ENCODE results near the gene HSPB1. TPM values are rescaled to one million over a fixed set of nuclear protein-coding genes. Genes with fewer than 3 reads are reported as not detected.

The HSPB1 gene
- polyA plus RNA-seq (2012; ENCODE audit: low read depth, missing spikeins), result 320 TPM

- FAIRE-seq (peak; percentile 67), DNase-seq (ENCODE audit: insufficient read length, low spot score) (peak; percentile 82)
- TF ChIP-seq POU2F2 (IDR thresholded peaks at IDR 0.05; ENCODE audit: low read depth, low read length) (no peak), SPI1 (IDR thresholded peaks at IDR 0.05; ENCODE audit: low read depth, low read length) (no peak), POLR2A (IDR thresholded peaks at IDR 0.05; ENCODE audit: low read depth, low read length) (peak; percentile 91), POLR2AphosphoS5 (IDR thresholded peaks at IDR 0.05; ENCODE audit: low read depth, low read length) (peak; percentile 89), PAX5 (IDR thresholded peaks at IDR 0.05; ENCODE audit: insufficient read depth, low read length, severe bottlenecking) (peak; percentile 89), TAF1 (IDR thresholded peaks at IDR 0.05; ENCODE audit: low read depth, low read length) (peak; percentile 68)
Observed at GRCh38 chr7:76302347-76303201, at the start of gene HSPB1. Gene HSPB1, plus strand, starts transcription at chr7:76302673. Its CDS starts 40 bp downstream, at chr7:76302713.

GRCh38 chr7:76254781-76255180, 47.7 kb upstream of the HSPB1 start:
- no peak for DNase-seq (ENCODE audit: insufficient read length, low spot score)
- no peak for FAIRE-seq
- TF ChIP-seq POU2F2 (IDR thresholded peaks at IDR 0.05; ENCODE audit: low read depth, low read length) (no peak), POLR2A (IDR thresholded peaks at IDR 0.05; ENCODE audit: low read depth, low read length) (no peak), POLR2AphosphoS5 (IDR thresholded peaks at IDR 0.05; ENCODE audit: low read depth, low read length) (no peak), SPI1 (IDR thresholded peaks at IDR 0.05; ENCODE audit: low read depth, low read length) (no peak)

GRCh38 chr7:76257973-76258372, 44.5 kb upstream of the HSPB1 start:
- TF ChIP-seq PAX5 (IDR thresholded peaks at IDR 0.05; ENCODE audit: insufficient read depth, low read length, severe bottlenecking) (no peak), SPI1 (IDR thresholded peaks at IDR 0.05; ENCODE audit: low read depth, low read length) (no peak), POLR2A (IDR thresholded peaks at IDR 0.05; ENCODE audit: low read depth, low read length) (no peak), POLR2AphosphoS5 (IDR thresholded peaks at IDR 0.05; ENCODE audit: low read depth, low read length) (no peak), TAF1 (IDR thresholded peaks at IDR 0.05; ENCODE audit: low read depth, low read length) (no peak)
- FAIRE-seq, result no peak
- DNase-seq (ENCODE audit: insufficient read length, low spot score), result no peak

- TF ChIP-seq PAX5 (IDR thresholded peaks at IDR 0.05; ENCODE audit: insufficient read depth, low read length, severe bottlenecking), result no peak
- TF ChIP-seq POU2F2 (IDR thresholded peaks at IDR 0.05; ENCODE audit: low read depth, low read length), result no peak
- TF ChIP-seq POLR2A (IDR thresholded peaks at IDR 0.05; ENCODE audit: low read depth, low read length), result no peak
- TF ChIP-seq POLR2AphosphoS5 (IDR thresholded peaks at IDR 0.05; ENCODE audit: low read depth, low read length), result no peak
- no peak for TF ChIP-seq SPI1 (IDR thresholded peaks at IDR 0.05; ENCODE audit: low read depth, low read length)
- no peak for DNase-seq (ENCODE audit: insufficient read length, low spot score)
- FAIRE-seq, result no peak
Observed at GRCh38 chr7:76259124-76260093, 43.1 kb upstream of the HSPB1 start.

- TF ChIP-seq PAX5 (IDR thresholded peaks at IDR 0.05; ENCODE audit: insufficient read depth, low read length, severe bottlenecking), result no peak
- no peak for TF ChIP-seq TAF1 (IDR thresholded peaks at IDR 0.05; ENCODE audit: low read depth, low read length)
- TF ChIP-seq POLR2A (IDR thresholded peaks at IDR 0.05; ENCODE audit: low read depth, low read length), result no peak
- no peak for TF ChIP-seq POU2F2 (IDR thresholded peaks at IDR 0.05; ENCODE audit: low read depth, low read length)
- TF ChIP-seq SPI1 (IDR thresholded peaks at IDR 0.05; ENCODE audit: low read depth, low read length), result no peak
- no peak for TF ChIP-seq POLR2AphosphoS5 (IDR thresholded peaks at IDR 0.05; ENCODE audit: low read depth, low read length)
- no peak for FAIRE-seq
- no peak for DNase-seq (ENCODE audit: insufficient read length, low spot score)
Observed at GRCh38 chr7:76260171-76260703, 42.2 kb upstream of the HSPB1 start.

GRCh38 chr7:76261329-76261728, 41.1 kb upstream of the HSPB1 start:
- no peak for DNase-seq (ENCODE audit: insufficient read length, low spot score)
- no peak for FAIRE-seq
- TF ChIP-seq TAF1 (IDR thresholded peaks at IDR 0.05; ENCODE audit: low read depth, low read length) (no peak), POU2F2 (IDR thresholded peaks at IDR 0.05; ENCODE audit: low read depth, low read length) (no peak), POLR2A (IDR thresholded peaks at IDR 0.05; ENCODE audit: low read depth, low read length) (no peak), POLR2AphosphoS5 (IDR thresholded peaks at IDR 0.05; ENCODE audit: low read depth, low read length) (no peak), PAX5 (IDR thresholded peaks at IDR 0.05; ENCODE audit: insufficient read depth, low read length, severe bottlenecking) (no peak), SPI1 (IDR thresholded peaks at IDR 0.05; ENCODE audit: low read depth, low read length) (no peak)

- TF ChIP-seq POU2F2 (IDR thresholded peaks at IDR 0.05; ENCODE audit: low read depth, low read length) (no peak), TAF1 (IDR thresholded peaks at IDR 0.05; ENCODE audit: low read depth, low read length) (no peak), POLR2A (IDR thresholded peaks at IDR 0.05; ENCODE audit: low read depth, low read length) (no peak), PAX5 (IDR thresholded peaks at IDR 0.05; ENCODE audit: insufficient read depth, low read length, severe bottlenecking) (no peak), POLR2AphosphoS5 (IDR thresholded peaks at IDR 0.05; ENCODE audit: low read depth, low read length) (no peak), SPI1 (IDR thresholded peaks at IDR 0.05; ENCODE audit: low read depth, low read length) (no peak)
- FAIRE-seq (no peak), DNase-seq (ENCODE audit: insufficient read length, low spot score) (no peak)
Observed at GRCh38 chr7:76261931-76262330, 40.5 kb upstream of the HSPB1 start.

- TF ChIP-seq POU2F2 (IDR thresholded peaks at IDR 0.05; ENCODE audit: low read depth, low read length) (no peak), TAF1 (IDR thresholded peaks at IDR 0.05; ENCODE audit: low read depth, low read length) (no peak), POLR2A (IDR thresholded peaks at IDR 0.05; ENCODE audit: low read depth, low read length) (no peak), PAX5 (IDR thresholded peaks at IDR 0.05; ENCODE audit: insufficient read depth, low read length, severe bottlenecking) (no peak), SPI1 (IDR thresholded peaks at IDR 0.05; ENCODE audit: low read depth, low read length) (no peak), POLR2AphosphoS5 (IDR thresholded peaks at IDR 0.05; ENCODE audit: low read depth, low read length) (no peak)
- DNase-seq (ENCODE audit: insufficient read length, low spot score), result no peak
- peak; percentile 64 for FAIRE-seq
Observed at GRCh38 chr7:76262683-76263402, 39.6 kb upstream of the HSPB1 start.

All from GM12891 (cell line).